Measurements from ENCODE around the gene CHST2. TPM values are rescaled to one million over a fixed set of nuclear protein-coding genes. Genes with fewer than 3 reads are reported as not detected.

Gene CHST2
- total RNA-seq, 1 donor from 2014 or later: 17.5 TPM

- Mint-ChIP-seq H3K36me3 (no peaks in the 10 kb centered on the region), H3K27me3 (peaks cover 5% of the 10 kb centered on the region), H3K9me3 (no peaks in the 10 kb centered on the region), H3K27ac (no peak overlapping the region), H3K4me3 (no peak overlapping the region), H3K4me1 (ENCODE audit: unreplicated experiment) (peaks cover 4% of the 10 kb centered on the region)
- no peak for TF ChIP-seq CTCF (conservative IDR thresholded peaks at IDR 0.05)
- no peak for DNase-seq (ENCODE audit: extremely low spot score, unreplicated experiment)
Observed at GRCh38 chr3:143092191-143092590, 27.4 kb upstream of the CHST2 start.

- no peak for TF ChIP-seq CTCF (conservative IDR thresholded peaks at IDR 0.05)
- no peak for DNase-seq (ENCODE audit: extremely low spot score, unreplicated experiment)
- peaks cover 7% of the 10 kb centered on the region for H3K27me3 Mint-ChIP-seq
- no peaks in the 10 kb centered on the region for H3K9me3 Mint-ChIP-seq
- peaks cover 11% of the 10 kb centered on the region for H3K4me1 Mint-ChIP-seq (ENCODE audit: unreplicated experiment)
- H3K36me3 Mint-ChIP-seq: no peaks in the 10 kb centered on the region
- H3K4me3 Mint-ChIP-seq: no peak overlapping the region
- no peak overlapping the region for H3K27ac Mint-ChIP-seq
Observed at GRCh38 chr3:143095813-143096212, 23.8 kb upstream of the CHST2 start.

DNA sequence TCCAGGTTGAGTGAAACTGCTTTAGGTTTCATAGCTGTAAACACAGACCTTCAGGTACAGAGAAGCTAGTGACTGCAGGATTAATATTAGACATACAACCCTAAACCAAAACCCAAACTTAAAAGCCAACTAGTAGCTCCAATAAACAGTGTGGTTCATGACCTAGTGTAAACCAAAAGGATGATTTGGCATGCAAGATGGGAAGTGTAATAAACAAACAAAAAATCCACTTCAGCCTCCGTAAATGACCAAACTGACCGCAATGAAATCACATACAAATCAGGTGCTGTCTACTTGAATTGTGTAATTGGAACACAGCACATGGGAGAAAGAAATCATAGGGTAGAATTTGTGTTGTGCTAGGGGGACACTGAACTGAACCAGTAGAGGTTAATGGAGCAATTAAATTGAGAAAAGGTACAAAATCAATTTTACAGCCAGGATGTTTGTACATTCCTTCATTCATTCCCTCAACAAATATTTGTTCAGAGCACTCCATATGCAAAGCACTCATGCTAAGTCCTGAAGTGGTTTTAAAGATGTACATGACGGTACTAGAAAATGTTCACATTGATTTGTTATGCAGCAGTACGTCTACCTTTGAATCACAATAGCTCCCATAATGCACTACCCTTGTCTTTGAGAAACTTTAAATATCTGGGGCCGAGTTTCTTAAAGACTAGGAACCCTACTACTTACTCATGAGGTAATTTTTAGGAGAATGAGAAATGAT, 21.4 kb upstream of the CHST2 start:
- H3K9me3 Mint-ChIP-seq: peaks cover 3% of the 10 kb centered on the region
- H3K4me1 Mint-ChIP-seq (ENCODE audit: unreplicated experiment): peaks cover 11% of the 10 kb centered on the region
- no peak overlapping the region for H3K27ac Mint-ChIP-seq
- H3K27me3 Mint-ChIP-seq: peaks cover 7% of the 10 kb centered on the region
- H3K36me3 Mint-ChIP-seq: no peaks in the 10 kb centered on the region
- DNase-seq (ENCODE audit: extremely low spot score, unreplicated experiment): no peak
- no peak for TF ChIP-seq CTCF (conservative IDR thresholded peaks at IDR 0.05)
- H3K4me3 Mint-ChIP-seq: no peak overlapping the region

DNA sequence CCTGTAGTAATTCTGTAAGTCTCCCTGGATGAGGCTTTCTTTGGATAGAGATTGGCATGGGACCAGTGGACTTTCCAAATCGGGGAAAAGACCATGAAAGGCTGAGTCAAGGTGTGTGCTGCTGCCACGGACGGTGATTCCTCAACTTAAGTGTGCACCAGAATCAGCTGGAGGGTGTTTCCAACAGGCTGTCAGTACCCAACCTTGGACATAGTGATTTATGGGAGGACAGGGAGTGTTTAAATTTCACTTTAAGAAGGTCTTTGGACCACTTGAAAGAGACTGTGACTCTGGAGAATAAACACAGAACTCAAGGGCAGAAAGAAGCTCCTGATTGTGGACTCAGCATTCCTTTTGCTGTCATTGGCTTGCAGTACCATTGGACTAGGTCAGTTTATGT, 20.4 kb upstream of the CHST2 start:
- Mint-ChIP-seq H3K9me3 (peaks cover 3% of the 10 kb centered on the region), H3K4me1 (ENCODE audit: unreplicated experiment) (peaks cover 11% of the 10 kb centered on the region), H3K27me3 (peaks cover 7% of the 10 kb centered on the region), H3K4me3 (no peak overlapping the region), H3K27ac (no peak overlapping the region), H3K36me3 (no peaks in the 10 kb centered on the region)
- DNase-seq (ENCODE audit: extremely low spot score, unreplicated experiment): no peak
- no peak for TF ChIP-seq CTCF (conservative IDR thresholded peaks at IDR 0.05)

DNA sequence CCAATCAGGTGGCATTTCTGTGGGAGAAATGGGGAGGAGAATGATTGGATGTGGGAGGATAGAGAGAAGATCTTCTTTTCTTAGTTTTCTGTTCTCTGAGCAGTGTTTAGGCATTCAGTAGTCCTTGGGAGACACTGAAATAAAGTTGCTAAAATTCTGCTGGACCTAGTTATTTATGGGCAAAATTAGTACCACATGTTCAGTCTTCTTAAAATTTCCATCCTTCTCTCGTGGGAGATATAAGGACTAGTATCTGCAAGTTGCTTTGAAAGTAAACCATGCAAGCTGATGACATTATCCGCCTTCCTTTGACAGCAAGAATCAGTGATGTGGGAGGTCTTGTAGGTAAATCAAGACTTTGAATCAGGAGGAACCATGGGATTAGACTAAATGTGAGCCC, 19.9 kb upstream of the CHST2 start:
- H3K4me1 Mint-ChIP-seq (ENCODE audit: unreplicated experiment): peaks cover 11% of the 10 kb centered on the region
- TF ChIP-seq CTCF (conservative IDR thresholded peaks at IDR 0.05): no peak
- H3K27ac Mint-ChIP-seq: no peak overlapping the region
- H3K36me3 Mint-ChIP-seq: no peaks in the 10 kb centered on the region
- H3K27me3 Mint-ChIP-seq: peaks cover 7% of the 10 kb centered on the region
- no peak overlapping the region for H3K4me3 Mint-ChIP-seq
- no peak for DNase-seq (ENCODE audit: extremely low spot score, unreplicated experiment)
- H3K9me3 Mint-ChIP-seq: peaks cover 5% of the 10 kb centered on the region

Data from type B pancreatic cell (in vitro differentiated cells).